ENCODE results near the gene EIF1. TPM values are rescaled to one million over a fixed set of nuclear protein-coding genes. Genes with fewer than 3 reads are reported as not detected.

Gene EIF1
- total and polyA plus RNA-seq, 10 donors: 313 to 897 (median 613) TPM

- Histone ChIP-seq H3K36me3 (no peaks in the 10 kb centered on the region), H3K27me3 (replicated peaks in 1 of 7) (peaks cover 0 to 32% (median 26%) of the 10 kb centered on the region in 7 donors), H3K9me3 (no peaks in the 10 kb centered on the region), H3K4me1 (peaks cover 0 to 17% (median 11%) of the 10 kb centered on the region in 6 donors), H3K4me3 (no peak overlapping the region), H3K27ac (no peak overlapping the region)
- no peak for DNase-seq
- TF ChIP-seq, protein P1, sequence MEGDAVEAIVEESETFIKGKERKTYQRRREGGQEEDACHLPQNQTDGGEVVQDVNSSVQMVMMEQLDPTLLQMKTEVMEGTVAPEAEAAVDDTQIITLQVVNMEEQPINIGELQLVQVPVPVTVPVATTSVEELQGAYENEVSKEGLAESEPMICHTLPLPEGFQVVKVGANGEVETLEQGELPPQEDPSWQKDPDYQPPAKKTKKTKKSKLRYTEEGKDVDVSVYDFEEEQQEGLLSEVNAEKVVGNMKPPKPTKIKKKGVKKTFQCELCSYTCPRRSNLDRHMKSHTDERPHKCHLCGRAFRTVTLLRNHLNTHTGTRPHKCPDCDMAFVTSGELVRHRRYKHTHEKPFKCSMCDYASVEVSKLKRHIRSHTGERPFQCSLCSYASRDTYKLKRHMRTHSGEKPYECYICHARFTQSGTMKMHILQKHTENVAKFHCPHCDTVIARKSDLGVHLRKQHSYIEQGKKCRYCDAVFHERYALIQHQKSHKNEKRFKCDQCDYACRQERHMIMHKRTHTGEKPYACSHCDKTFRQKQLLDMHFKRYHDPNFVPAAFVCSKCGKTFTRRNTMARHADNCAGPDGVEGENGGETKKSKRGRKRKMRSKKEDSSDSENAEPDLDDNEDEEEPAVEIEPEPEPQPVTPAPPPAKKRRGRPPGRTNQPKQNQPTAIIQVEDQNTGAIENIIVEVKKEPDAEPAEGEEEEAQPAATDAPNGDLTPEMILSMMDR (IDR thresholded peaks at IDR 0.05 in 8 of 11, conservative IDR thresholded peaks at IDR 0.05 in 3 of 11): no peak
- 68 to 84% (median 75%) methylated on average over 4 to 9 of the region's 9 CpGs for WGBS, 5 donors
- intact Hi-C loops (cut with DNase I; ENCODE audit: low total_unique reads): loop anchor here (2.0 kb wide), 1 partner anchor 61 kb away; no protein-coding TSS in a partner anchor
Observed at GRCh38 chr17:41739661-41740352, 51.1 kb downstream of the EIF1 start.

GRCh38 chr17:41740506-41740905 is 51.8 kb downstream of the EIF1 start:
- TF ChIP-seq, protein P1 (IDR thresholded peaks at IDR 0.05 in 8 of 11, conservative IDR thresholded peaks at IDR 0.05 in 3 of 11): no peak
- TF ChIP-seq POLR2AphosphoS5 (IDR thresholded peaks at IDR 0.05): no peak
- TF ChIP-seq POLR2A (IDR thresholded peaks at IDR 0.05): no peak
- Histone ChIP-seq H3K36me3 (no peaks in the 10 kb centered on the region), H3K4me1 (peaks cover 0 to 10% (median 6%) of the 10 kb centered on the region in 6 donors), H3K27me3 (replicated peaks in 1 of 7) (peaks cover 0 to 25% (median 19%) of the 10 kb centered on the region in 7 donors), H3K27ac (no peak overlapping the region), H3K9me3 (no peaks in the 10 kb centered on the region), H3K4me3 (no peak overlapping the region)
- no peak for DNase-seq
- WGBS, 5 donors: 78 to 96% (median 91%) methylated on average over 5 of the region's 5 CpGs
- intact Hi-C loops (cut with DNase I; ENCODE audit: low total_unique reads): no loop called here

GRCh38 chr17:41741709-41742108 is 53.0 kb downstream of the EIF1 start:
- TF ChIP-seq POLR2A (IDR thresholded peaks at IDR 0.05): no peak
- TF ChIP-seq, protein P1 (IDR thresholded peaks at IDR 0.05 in 8 of 11, conservative IDR thresholded peaks at IDR 0.05 in 3 of 11): no peak
- no peak for TF ChIP-seq POLR2AphosphoS5 (IDR thresholded peaks at IDR 0.05)
- Histone ChIP-seq H3K27ac (no peak overlapping the region), H3K4me1 (peaks cover 0 to 10% (median 6%) of the 10 kb centered on the region in 6 donors), H3K4me3 (no peak overlapping the region), H3K36me3 (no peaks in the 10 kb centered on the region), H3K9me3 (no peaks in the 10 kb centered on the region), H3K27me3 (replicated peaks in 1 of 7) (peaks cover 0 to 13% (median 9%) of the 10 kb centered on the region in 7 donors)
- no peak for DNase-seq
- intact Hi-C loops (cut with DNase I; ENCODE audit: low total_unique reads): no loop called here
- WGBS, 5 donors: 80 to 87% (median 87%) methylated on average over 9 of the region's 9 CpGs

Small RNA genes lying within 50 kb of the gene (small RNA-seq; reads per million reads assigned to genes)
- gene RN7SL399P (0 reads per million in 4 donors), gene RNA5SP442 (0.06 to 0.75 (median 0.18) reads per million in 4 donors)

Other genes with a start within 250 kb of the EIF1 start
- gene KRT38, start 247.9 kb upstream of the EIF1 start, total RNA-seq: under 1 TPM in 2 of 7 donors, not detected in 5; 0.26 to 0.39 TPM
- gene KRT38, start 247.9 kb upstream of the EIF1 start, polyA plus RNA-seq: not detected
- not detected for gene KRT32, start 221.5 kb upstream of the EIF1 start, total RNA-seq
- not detected for gene KRT32, start 221.5 kb upstream of the EIF1 start, polyA plus RNA-seq
- under 1 TPM in 1 of 7 donors, not detected in 6; 0.19 TPM for gene KRT35, start 207.7 kb upstream of the EIF1 start, total RNA-seq
- under 1 TPM in 1 of 3 donors, not detected in 2; 0.19 TPM for gene KRT35, start 207.7 kb upstream of the EIF1 start, polyA plus RNA-seq
- gene KRT36, start 199.0 kb upstream of the EIF1 start, total RNA-seq: 1 to 10 TPM in 2 of 7 donors, under 1 TPM in 4, not detected in 1; 0.27 to 2.7 (median 0.44) TPM
- under 1 TPM; 0.20 to 0.51 (median 0.22) TPM for gene KRT36, start 199.0 kb upstream of the EIF1 start, polyA plus RNA-seq
- gene KRT13, start 183.3 kb upstream of the EIF1 start, total RNA-seq: not detected
- gene KRT13, start 183.3 kb upstream of the EIF1 start, polyA plus RNA-seq: 10 to 100 TPM in 1 of 3 donors, 1 to 10 TPM in 2; 1.6 to 26.4 (median 3.8) TPM
- not detected for gene KRT15, start 170.0 kb upstream of the EIF1 start, total RNA-seq
- gene KRT15, start 170.0 kb upstream of the EIF1 start, polyA plus RNA-seq: 1 to 10 TPM in 1 of 3 donors, under 1 TPM in 2; 0.07 to 1.3 (median 0.11) TPM
- 1 to 10 TPM in 3 of 7 donors, under 1 TPM in 3, not detected in 1; 0.44 to 2.8 (median 0.83) TPM for gene KRT19, start 160.6 kb upstream of the EIF1 start, total RNA-seq
- 1 to 10 TPM in 2 of 3 donors, under 1 TPM in 1; 0.20 to 3.9 (median 1.9) TPM for gene KRT19, start 160.6 kb upstream of the EIF1 start, polyA plus RNA-seq
- not detected for gene KRT9, start 116.8 kb upstream of the EIF1 start, total RNA-seq
- not detected for gene KRT9, start 116.8 kb upstream of the EIF1 start, polyA plus RNA-seq
- under 1 TPM in 1 of 7 donors, not detected in 6; 0.79 TPM for gene KRT14, start 102.0 kb upstream of the EIF1 start, total RNA-seq
- under 1 TPM; 0.06 to 0.17 (median 0.16) TPM for gene KRT14, start 102.0 kb upstream of the EIF1 start, polyA plus RNA-seq
- not detected for gene KRT16, start 76.1 kb upstream of the EIF1 start, total RNA-seq
- gene KRT16, start 76.1 kb upstream of the EIF1 start, polyA plus RNA-seq: under 1 TPM in 2 of 3 donors, not detected in 1; 0.07 to 0.19 TPM
- 1 to 10 TPM in 1 of 7 donors, not detected in 6; 1.2 TPM for gene KRT17, start 64.3 kb upstream of the EIF1 start, total RNA-seq
- under 1 TPM in 2 of 3 donors, not detected in 1; 0.58 to 0.70 TPM for gene KRT17, start 64.3 kb upstream of the EIF1 start, polyA plus RNA-seq
- gene GAST, start 23.4 kb downstream of the EIF1 start, total RNA-seq: not detected
- gene GAST, start 23.4 kb downstream of the EIF1 start, polyA plus RNA-seq: not detected
- gene HAP1, start 45.8 kb downstream of the EIF1 start, total RNA-seq: 1 to 10 TPM in 5 of 7 donors, under 1 TPM in 2; 0.83 to 8.4 (median 1.7) TPM
- gene HAP1, start 45.8 kb downstream of the EIF1 start, polyA plus RNA-seq: under 1 TPM; 0.33 to 0.58 (median 0.54) TPM
- 10 to 100 TPM; 17.3 to 73.1 (median 45.3) TPM for gene JUP, start 97.8 kb downstream of the EIF1 start, total RNA-seq
- 10 to 100 TPM; 13.7 to 17.4 (median 14.3) TPM for gene JUP, start 97.8 kb downstream of the EIF1 start, polyA plus RNA-seq
- gene P3H4, start 123.1 kb downstream of the EIF1 start, total RNA-seq: 1 to 10 TPM; 5.5 to 7.1 (median 6.0) TPM
- 1 to 10 TPM; 3.3 to 5.1 (median 3.5) TPM for gene P3H4, start 123.1 kb downstream of the EIF1 start, polyA plus RNA-seq
- 10 to 100 TPM; 14.8 to 30.8 (median 16.7) TPM for gene FKBP10, start 124.1 kb downstream of the EIF1 start, total RNA-seq
- 10 to 100 TPM in 1 of 3 donors, 1 to 10 TPM in 2; 9.6 to 18.9 (median 9.9) TPM for gene FKBP10, start 124.1 kb downstream of the EIF1 start, polyA plus RNA-seq
- gene NT5C3B, start 147.3 kb downstream of the EIF1 start, total RNA-seq: 10 to 100 TPM; 17.0 to 43.9 (median 26.0) TPM
- gene NT5C3B, start 147.3 kb downstream of the EIF1 start, polyA plus RNA-seq: 10 to 100 TPM; 38.9 to 62.7 (median 60.9) TPM
- 1 to 10 TPM in 1 of 7 donors, under 1 TPM in 1, not detected in 5; 0.60 to 2.1 TPM for gene KLHL10, start 148.9 kb downstream of the EIF1 start, total RNA-seq
- under 1 TPM; 0.03 to 0.20 (median 0.05) TPM for gene KLHL10, start 148.9 kb downstream of the EIF1 start, polyA plus RNA-seq
- gene KLHL11, start 176.5 kb downstream of the EIF1 start, total RNA-seq: 10 to 100 TPM; 10.1 to 25.2 (median 12.6) TPM
- gene KLHL11, start 176.5 kb downstream of the EIF1 start, polyA plus RNA-seq: 1 to 10 TPM in 1 of 3 donors, under 1 TPM in 2; 0.17 to 1.1 (median 0.20) TPM
- gene ACLY, start 230.1 kb downstream of the EIF1 start, total RNA-seq: 100 to 1,000 TPM in 2 of 7 donors, 10 to 100 TPM in 5; 64.9 to 112 (median 87.6) TPM
- 10 to 100 TPM; 17.7 to 28.6 (median 21.6) TPM for gene ACLY, start 230.1 kb downstream of the EIF1 start, polyA plus RNA-seq
- 1 to 10 TPM in 1 of 7 donors, under 1 TPM in 2, not detected in 4; 0.20 to 1.0 (median 0.52) TPM for gene ODAD4, start 241.7 kb downstream of the EIF1 start, total RNA-seq
- under 1 TPM; 0.22 to 0.35 (median 0.30) TPM for gene ODAD4, start 241.7 kb downstream of the EIF1 start, polyA plus RNA-seq